Measurements from ENCODE around the gene SLC22A23. TPM values are rescaled to one million over a fixed set of nuclear protein-coding genes. Genes with fewer than 3 reads are reported as not detected.

The SLC22A23 gene
- polyA plus RNA-seq, 3 donors = 8.8 to 10.2 (median 9.4) TPM

DNA sequence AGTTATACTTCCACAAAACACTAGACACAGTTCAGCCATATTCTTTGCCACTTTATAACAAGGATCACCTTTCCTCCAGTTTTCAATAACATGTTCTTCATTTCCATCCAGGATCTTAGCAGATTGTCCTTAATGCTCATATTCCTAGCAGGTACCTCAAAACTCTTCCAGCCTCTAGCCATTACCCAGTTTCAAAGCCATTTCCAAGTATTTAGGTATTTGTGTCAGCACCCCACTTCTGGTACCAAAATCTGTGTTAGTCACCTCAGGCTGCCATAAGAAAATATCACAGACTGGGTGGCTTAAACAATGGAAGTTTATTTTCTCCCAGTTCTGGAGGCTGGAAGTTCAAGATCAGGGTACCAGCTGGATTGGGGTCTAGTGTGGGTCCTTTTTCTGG lies 23.2 kb upstream of the SLC22A23 start:
- DNase-seq (ENCODE audit: low read depth in 3 of 3, low spot score in 2 of 3) = no peak

DNA sequence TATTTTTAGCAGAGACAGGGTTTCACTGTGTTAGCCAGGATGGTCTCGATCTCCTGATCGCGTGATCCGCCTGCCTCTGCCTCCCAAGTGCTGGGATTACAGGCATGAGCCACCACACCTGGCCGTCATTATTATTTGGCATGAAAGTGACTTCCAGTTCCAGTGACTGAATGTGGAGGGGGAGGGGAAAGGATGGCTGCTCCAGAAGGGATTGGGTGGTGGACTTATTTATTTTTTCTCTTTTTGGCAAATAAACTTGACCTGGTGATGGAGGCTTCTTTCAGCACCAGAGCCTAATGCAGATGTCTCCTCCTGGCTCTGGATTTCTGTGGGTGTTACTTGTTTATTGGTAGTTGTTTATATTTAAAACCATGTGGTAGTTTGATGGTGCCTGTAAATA lies 16.9 kb upstream of the SLC22A23 start:
- DNase-seq (ENCODE audit: low read depth in 3 of 3, low spot score in 2 of 3) = no peak

DNA sequence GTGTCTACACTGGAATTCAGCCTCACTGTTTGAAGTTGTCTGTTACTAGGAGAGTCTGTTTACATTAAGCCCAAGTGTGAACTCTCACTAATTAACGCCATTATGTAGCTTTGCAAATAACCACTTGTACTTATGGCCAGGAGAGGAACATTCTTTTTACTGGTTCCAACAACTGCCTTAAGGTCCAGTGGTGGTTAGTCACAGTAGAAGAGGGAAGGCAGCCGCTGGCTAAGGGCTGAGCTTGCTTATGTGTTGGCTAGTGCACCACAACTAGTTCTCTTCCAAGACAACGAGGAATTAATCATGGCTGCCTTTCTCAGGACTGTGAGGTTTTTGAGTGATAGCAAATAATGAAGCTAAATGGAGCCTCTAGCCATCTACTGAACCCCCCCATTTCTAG lies 14.9 kb upstream of the SLC22A23 start:
- DNase-seq (ENCODE audit: low read depth in 3 of 3, low spot score in 2 of 3) = no peak

DNA sequence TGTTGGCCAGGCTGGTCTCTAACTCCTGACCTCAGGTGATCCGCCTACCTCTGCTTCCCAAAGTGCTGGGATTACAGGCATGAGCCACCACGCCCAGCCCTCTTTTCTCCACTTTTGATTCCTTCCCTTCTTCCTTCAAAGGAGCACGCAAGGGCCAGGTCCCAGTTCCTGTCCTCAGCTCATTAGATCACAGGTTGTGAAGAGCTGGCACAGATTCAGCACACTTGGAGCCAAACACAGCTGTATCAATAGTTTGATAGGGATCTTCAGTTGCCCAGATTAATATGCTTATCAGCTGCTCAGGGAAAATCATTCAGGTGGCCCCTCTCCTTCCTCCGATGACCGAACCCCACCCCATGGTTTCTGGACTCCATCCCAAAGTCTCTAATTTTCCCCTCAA lies 14.4 kb upstream of the SLC22A23 start:
- DNase-seq (ENCODE audit: low read depth in 3 of 3, low spot score in 2 of 3) = no peak

DNA sequence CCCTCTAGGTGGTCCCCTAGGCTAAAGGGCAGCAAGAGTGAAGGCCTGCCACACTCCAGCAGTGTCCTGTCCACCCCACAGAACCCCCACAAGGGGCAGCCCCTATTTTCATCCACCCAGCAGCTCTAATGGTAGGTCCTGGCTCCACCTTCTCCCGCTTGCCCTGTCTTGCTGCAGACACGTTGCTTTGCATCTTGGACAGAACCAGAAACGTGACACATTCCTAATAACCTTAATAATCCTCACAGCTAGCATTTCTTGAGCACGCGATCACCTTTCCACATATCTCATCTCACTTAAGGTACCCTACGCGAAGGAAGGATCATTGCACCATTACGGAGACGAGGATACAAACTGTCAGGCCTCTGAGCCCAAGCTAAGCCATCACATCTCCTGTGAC lies 11.7 kb upstream of the SLC22A23 start:
- DNase-seq (ENCODE audit: low read depth in 3 of 3, low spot score in 2 of 3) = no peak

DNA sequence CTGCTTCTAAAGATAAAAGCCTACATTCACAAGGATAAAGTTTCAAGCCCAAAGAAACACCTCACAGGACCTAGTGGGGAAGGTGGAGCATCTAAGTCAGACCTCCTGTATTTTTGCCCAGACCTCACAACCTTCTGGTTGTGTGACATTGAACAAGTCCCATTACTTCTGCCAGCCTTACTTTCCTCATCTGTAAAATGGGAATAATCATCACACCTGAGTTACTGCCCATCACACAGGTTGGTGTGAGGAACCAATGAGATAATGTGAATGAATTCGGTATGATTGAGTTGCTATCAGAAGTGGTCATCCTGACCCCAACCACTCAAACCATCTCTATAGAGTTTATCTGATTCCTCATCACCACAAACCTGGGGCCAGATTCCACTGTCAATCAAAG lies 11.1 kb upstream of the SLC22A23 start:
- no peak for DNase-seq (ENCODE audit: low read depth in 3 of 3, low spot score in 2 of 3)

DNA sequence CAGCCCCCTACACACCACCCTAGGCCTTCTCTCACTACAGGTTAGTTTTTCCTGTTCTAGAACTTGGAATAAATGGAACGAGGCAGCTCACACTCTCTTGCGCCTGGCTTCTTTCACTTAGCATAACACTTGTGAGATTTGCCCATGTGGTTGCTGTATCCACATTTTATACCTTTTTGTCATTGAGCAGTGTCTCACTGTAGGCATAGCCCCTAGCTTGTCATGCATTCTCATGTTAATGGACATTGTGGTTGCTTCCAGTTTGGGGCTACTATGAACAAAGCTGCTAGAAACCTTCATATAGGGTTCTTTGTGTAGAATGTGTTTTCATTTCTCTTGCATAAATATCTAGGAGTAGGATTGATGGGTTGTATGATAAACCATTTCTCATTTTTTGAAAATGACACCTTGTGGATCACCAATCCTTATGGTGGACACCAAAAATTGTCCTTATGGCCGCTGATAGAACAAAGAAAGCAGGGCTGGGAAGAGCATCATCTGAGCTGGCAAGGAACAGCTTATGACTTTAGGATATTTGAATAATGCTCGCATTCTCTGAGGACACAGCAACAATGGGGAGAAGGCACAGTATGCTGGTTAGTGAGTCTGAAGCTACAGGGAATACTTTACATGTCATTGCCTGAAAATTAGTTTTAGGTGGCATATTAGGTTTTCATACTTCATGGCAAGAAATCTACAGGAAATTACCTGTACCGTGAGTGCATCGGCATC lies 9.8 kb upstream of the SLC22A23 start:
- DNase-seq (ENCODE audit: low read depth in 3 of 3, low spot score in 2 of 3) = no peak

DNA sequence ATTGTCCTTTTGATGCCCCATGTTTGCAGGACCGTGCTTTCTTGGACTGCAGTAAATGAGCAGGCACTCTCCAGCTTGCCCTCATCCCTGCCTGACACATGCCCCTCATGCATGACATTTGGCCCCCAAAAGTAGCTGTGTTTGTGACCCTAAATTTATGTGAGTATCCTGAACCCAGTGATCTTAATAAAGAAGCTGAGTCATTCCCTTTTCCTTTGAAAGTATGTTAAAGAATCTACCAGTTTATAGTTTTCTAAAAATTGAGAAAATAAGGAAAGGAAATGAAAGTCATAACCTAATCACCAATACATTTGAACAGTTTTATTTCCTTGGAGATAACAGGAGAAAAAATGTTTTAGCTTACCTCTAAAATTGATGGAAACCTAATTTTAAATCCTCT lies 3.4 kb upstream of the SLC22A23 start:
- DNase-seq (ENCODE audit: low read depth in 3 of 3, low spot score in 2 of 3) = no peak

DNA sequence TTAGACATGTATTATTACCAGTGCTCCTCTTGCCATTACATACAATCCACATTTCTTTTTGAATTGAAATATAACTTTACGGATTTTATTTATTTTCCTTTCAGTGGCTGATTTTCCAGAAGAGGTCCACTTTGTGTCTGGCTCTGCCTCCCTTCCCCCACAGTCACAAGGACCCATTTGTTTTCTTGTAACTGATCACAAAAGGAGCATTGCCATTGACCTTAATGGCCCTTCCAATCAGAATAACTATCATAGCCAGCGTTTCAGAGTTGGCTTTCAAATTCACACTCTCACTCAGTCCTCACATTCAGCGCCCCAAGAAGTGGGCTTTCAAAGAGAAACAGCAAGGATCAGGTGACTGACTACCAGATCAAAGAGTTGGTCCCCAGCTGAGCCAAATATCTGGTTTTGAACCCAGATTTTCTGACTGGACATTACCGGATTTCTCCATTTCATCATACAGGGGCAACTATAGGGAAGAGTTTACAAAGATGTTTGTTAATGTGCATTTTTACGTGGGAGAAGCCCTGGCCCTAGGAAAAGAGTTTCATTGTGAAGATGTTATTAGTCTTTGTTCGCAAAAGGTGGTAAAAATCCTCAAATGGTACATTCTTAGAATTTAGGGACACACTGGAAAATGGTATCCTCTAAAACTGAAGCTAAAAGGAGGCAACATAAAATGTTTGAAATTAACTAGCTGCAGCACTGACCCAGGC lies 2.0 kb upstream of the SLC22A23 start:
- no peak for DNase-seq (ENCODE audit: low read depth in 3 of 3, low spot score in 2 of 3)

DNA sequence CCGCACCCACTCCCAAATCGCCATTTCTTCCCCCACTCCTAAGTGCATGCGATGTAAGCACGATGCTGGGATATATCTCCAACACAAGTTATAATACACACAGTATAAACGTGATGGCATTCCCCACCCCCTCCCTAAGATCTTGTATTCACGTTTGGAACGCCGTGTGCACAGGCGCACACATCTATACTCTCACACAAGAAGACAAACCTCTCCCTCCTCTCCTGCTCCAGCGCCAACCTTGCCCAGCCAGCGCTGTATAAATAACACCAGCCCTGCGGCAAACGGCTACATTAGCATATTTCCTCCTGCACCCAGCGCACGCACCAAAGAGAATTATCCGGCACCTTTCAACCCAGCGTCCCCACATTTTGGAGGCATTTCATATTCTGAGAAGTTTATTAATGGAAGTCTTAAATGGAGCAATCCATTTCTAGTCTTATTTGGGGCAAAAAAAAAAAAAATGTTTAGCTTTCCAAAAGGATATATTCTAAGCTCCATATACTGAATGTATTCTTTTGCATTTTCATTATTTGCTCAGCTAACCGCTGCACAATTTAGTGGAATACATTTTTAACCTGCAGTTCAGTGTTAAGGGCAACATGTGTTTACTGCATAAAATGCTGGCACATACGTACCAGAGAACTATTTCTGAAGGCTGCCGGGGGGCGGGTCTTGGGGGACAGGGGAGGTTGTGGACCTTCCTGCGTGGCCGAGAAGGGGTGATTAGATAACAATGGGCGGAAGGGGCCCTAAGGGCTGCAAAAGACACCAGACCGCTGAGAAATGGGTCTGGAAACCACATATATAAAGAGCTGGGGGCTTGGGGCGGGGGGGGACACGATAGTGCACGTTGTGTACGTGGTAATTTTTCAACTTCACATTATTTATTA lies 1.1 kb upstream of the SLC22A23 start:
- DNase-seq (ENCODE audit: low read depth in 3 of 3, low spot score in 2 of 3) = no peak

DNA sequence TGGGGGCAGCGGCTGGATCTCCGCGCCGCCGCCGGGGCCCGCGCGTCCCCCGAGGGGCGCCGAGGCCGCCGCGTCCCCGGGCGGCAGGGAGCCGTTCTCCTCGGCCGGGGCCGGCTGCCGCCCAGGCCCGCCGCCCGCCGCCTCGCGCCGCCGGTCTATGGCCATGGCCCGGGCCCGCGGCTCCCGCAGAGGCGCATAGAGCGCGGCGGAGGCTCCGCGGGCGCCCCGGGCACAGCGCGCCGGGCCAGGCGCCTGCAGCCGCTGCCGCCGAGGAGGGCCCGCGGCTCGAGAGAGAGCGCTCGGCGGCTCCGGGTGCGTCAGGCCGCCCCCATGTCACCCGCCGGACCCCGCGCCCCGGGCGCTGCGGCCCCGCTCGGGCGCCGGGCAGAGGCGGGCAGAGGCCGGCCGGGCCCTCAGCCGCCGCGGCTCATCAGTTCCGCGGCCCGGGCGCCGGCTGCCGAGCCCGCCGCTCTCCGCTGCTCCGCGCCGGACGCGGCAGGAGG lies 404 bp downstream of the SLC22A23 start:
- no peak for DNase-seq (ENCODE audit: low read depth in 3 of 3, low spot score in 2 of 3)

DNA sequence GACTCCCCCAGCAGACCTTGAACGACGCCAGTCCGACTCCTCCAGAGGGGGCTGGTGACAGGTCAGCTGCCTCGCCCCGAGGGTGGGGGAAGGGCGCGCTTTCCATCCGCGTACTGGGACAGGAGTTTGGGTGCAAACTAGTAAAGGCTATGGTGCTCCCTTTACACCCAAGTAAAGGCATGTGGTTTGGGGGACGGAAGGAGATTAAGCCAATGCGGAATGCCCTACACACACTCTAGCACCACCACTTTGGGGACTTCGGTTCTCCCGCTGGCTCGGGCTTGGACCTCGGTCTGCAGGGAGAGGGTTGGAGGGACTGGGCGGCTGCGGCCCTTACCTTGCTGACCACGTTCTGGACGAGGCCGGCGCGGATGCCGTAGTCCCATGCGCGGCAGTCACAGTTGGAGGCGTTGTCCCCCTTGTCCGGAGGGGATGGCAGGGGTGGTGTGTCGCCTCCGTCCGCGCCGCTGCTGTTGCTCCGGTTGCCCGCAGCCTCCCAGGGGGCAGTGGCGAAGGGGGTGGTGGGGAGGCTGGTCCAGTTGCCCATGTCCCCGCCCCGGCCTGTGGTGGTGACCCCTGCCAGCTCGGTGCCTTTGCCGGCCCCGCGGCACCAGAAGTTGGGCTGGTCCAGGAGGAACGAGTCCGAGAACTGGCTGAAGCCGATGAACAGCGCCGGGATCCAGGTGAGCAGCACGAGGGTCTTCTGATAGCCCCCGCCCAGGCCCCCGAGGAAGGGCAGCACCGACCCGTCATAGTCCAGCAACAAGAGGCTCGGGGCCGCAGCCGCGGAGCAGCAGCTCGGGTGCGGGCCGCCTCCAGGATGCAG lies 1.1 kb downstream of the SLC22A23 start:
- DNase-seq (ENCODE audit: low read depth in 3 of 3, low spot score in 2 of 3) = no peak

DNA sequence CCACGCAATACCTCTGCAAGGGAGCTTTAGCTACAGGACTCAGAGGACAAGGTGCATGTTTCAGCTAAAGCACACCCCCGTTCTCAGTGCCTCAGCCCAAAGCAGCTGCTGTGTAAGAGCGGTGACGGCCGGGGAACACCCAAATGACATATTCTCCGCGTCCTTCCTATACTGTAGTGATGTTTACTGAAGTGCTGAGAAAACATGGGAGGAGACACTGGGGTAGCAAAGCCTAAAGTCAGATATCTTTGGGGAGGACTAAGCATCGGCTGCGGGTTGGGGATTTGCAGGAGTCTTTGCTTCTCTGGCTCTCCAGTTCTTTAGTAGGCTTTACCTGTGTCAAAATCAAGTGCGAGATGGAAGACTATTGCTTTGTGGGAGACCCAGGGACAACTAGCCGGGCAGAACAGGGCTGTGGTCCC lies 1.7 kb downstream of the SLC22A23 start:
- no peak for DNase-seq (ENCODE audit: low read depth in 3 of 3, low spot score in 2 of 3)

DNA sequence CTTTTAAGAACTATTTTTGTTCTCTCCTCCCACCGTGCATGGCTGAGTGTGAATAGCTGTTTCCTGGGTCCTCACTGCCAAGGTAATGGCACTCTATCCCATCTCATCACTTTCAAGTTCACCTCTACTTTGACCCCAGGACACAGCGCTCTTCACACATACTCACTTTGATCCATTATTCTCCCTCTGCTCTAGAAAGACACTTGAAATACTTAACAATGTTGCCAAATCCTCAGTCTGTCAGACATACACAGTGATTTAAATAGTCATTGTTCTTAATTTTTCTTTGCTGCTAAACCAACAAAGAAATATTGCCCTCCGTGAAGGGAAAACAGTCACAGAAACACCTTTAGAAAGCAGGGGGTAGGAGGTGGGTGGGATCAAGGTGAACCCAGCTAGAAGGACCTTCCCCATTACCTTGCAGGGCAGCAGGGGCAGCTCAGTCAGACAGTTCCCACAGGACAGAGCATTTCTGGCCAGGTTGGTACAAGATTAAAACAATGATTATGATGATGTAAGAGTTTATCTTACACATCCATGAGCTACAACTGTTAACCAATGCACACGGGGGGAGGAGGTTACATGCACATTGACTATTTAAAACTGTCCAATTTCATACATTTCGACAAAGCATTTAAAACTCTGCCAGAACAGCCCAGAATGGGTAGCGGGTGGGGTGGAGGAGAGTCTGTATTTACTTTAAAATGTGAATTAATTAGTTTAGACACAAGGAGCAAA lies 2.4 kb downstream of the SLC22A23 start:
- DNase-seq (ENCODE audit: low read depth in 3 of 3, low spot score in 2 of 3) = no peak

DNA sequence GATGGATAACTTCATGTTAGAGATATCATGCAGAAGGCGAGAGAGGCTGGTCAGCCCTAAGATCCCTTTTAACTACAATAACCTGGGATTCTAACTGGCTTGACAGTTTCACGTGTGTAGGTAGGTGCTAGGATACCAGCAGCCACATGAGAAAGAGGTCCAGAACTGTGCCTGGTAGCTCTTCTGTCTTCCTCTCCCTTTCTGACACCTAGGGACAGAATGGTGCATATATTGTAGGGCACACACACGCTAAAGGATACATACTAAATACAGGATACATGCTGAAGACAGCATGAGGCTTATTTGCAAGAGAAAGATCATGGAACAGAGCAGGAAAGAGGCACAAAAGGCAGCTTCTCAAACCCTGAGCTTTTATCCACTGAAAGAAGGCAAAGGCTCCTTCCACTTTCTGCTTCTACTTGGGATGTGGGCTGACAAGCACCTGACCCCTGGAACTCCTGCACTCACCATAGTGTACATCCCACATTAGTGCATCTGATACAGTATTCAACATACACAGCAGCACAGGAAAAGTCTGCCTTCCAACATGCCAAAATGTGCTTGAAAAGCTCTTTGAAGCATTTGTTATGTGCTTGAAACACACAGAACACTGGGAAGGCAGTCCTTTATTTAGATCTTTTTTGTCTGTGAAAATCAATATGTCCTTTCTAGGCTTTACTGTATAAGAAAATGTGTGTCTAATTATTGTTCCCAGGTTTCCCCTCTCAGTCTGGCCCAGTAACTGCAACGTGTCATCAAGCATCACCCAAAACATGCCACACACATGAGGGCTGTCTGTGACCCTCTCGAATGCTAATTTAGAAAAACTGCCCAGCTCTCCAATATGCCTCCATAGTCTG lies 3.2 kb downstream of the SLC22A23 start:
- DNase-seq (ENCODE audit: low read depth in 3 of 3, low spot score in 2 of 3) = no peak

DNA sequence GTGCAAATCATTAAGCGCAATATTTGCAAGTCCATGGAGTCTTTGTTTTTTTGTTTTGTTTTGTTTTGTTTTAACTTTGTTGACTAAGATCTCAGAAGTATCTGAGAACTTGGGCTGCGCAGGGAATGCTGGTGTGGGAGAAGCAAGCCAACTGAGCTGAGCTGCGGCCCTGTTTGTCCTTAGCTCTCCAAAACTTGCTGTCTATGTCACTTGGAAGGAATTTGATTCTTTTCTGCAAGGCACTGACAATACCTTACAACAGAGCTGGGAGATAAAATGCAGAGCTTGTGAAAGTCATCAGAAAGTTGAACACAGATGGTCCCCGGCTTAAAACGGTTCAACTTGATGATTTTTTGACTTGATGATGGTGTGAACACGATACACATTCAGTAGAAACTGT lies 5.4 kb downstream of the SLC22A23 start:
- no peak for DNase-seq (ENCODE audit: low read depth in 3 of 3, low spot score in 2 of 3)

DNA sequence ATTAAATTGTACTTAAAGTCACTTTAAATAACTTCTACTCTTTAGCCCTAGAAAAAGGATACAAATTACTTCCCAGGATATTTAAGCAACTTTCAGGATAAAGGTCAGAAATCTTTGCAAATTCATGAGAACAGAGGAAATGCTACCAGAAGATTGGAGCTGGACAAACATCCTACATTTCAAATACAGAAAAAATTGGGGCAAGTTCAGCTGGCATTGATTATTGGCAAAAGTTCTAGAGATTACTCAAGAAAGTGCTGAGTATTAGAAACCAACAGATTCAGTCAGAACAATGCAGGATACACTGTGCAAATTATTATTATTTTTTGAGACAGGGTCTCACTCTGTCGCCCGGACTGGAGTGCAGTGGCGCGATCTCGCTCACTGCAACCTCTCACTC lies 6.0 kb downstream of the SLC22A23 start:
- DNase-seq (ENCODE audit: low read depth in 3 of 3, low spot score in 2 of 3) = no peak

DNA sequence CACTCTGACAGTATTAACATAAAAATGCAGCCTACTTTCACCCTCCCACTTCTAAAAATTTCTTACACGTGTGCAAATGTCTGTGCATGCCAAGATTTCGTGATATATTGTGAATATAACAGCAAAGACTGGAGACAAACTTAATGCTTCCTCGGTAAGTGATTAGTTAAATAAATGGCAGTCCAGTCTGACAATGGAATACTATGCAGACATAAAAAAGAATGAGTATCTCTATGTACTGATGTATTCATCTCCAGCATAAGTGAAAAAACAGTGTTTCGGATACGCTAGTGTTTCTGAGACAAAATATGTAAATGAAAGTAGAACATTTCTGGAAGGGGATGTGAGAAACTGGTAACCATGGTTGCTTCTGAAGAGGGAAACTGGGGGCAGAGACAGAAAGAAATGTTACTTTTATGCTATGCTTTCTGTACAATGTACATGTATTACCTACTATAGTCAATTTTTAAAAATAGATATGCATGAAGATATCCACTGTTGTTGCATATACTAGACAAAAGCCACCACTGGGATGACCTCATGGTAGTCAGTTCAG lies 7.0 kb downstream of the SLC22A23 start:
- DNase-seq (ENCODE audit: low read depth in 3 of 3, low spot score in 2 of 3) = no peak

Measured in right renal cortex interstitium (tissue), 3 donors.